Brain pericyte (primary cell): ENCODE measurements around the gene EMB.
"Not testable (repeated sequence)": the region's sequence is repeated elsewhere in the genome, so short reads cannot be mapped to it uniquely, and the experiment has no call there.

Experiments used
- DNase-seq: peaks from one replicate; pipeline ENCODE4 v3.0.0-alpha.2; 2012; ENCODE audit warnings: low read depth, low spot score

Gene EMB

GRCh38 chr5:50421184-50421950 lies 19.7 kb downstream of the EMB start:
- not testable (repeated sequence) for DNase-seq

GRCh38 chr5:50420343-50420935 lies 20.6 kb downstream of the EMB start:
- DNase-seq: no peak

- not testable (repeated sequence) for DNase-seq
These were observed 21.4 kb downstream of the EMB start for GRCh38 chr5:50419656-50420055.

GRCh38 chr5:50416637-50417036 lies 24.5 kb downstream of the EMB start:
- not testable (repeated sequence) for DNase-seq

GRCh38 chr5:50415912-50416311 lies 25.2 kb downstream of the EMB start:
- no peak for DNase-seq

- DNase-seq: not testable (repeated sequence)
These were observed 30.2 kb downstream of the EMB start for GRCh38 chr5:50410932-50411331.

- no peak for DNase-seq
These were observed 34.2 kb downstream of the EMB start for GRCh38 chr5:50406877-50407276.

GRCh38 chr5:50401336-50401735 lies 39.8 kb downstream of the EMB start:
- no peak for DNase-seq

- not testable (repeated sequence) for DNase-seq
These were observed 47.0 kb downstream of the EMB start for GRCh38 chr5:50393925-50394609.

GRCh38 chr5:50392289-50392688 lies 48.8 kb downstream of the EMB start:
- DNase-seq: not testable (repeated sequence)

- not testable (repeated sequence) for DNase-seq
These were observed 56.7 kb downstream of the EMB start for GRCh38 chr5:50384381-50384780.

- not testable (repeated sequence) for DNase-seq
These were observed 64.4 kb downstream of the EMB start for GRCh38 chr5:50376696-50377095.

- not testable (repeated sequence) for DNase-seq
These were observed 71.6 kb downstream of the EMB start for GRCh38 chr5:50369287-50370033.

GRCh38 chr5:50365426-50366251 lies 75.4 kb downstream of the EMB start:
- no peak for DNase-seq

- DNase-seq: not testable (repeated sequence)
These were observed 76.4 kb downstream of the EMB start for GRCh38 chr5:50364535-50365309.

GRCh38 chr5:50359187-50359586 lies 81.9 kb downstream of the EMB start:
- DNase-seq: no peak

GRCh38 chr5:50352382-50352781 lies 88.7 kb downstream of the EMB start:
- no peak for DNase-seq
